Measurements from ENCODE around the gene TEAD1. TPM values are rescaled to one million over a fixed set of nuclear protein-coding genes. Genes with fewer than 3 reads are reported as not detected.

TEAD1 gene
- polyA plus RNA-seq, 1 donor from 2014 or later: 12.2 TPM

GRCh38 chr11:12802418-12803085, 128.3 kb downstream of the TEAD1 start:
- Histone ChIP-seq H3K9me2 (ENCODE audit: insufficient read depth, low read length) (no peaks in the 10 kb centered on the region), H3K4me3 (ENCODE audit: low read length) (peak overlapping the region; percentile 25), H3K9ac (ENCODE audit: low read length) (peak overlapping the region; percentile 18), H3K79me2 (replicated peaks; ENCODE audit: insufficient read depth, low read length) (peaks cover 15% of the 10 kb centered on the region), H3K4me2 (ENCODE audit: low read length) (peak overlapping the region; percentile 8), H3K9me3 (ENCODE audit: low read length) (no peaks in the 10 kb centered on the region), H4K20me1 (ENCODE audit: insufficient read depth) (no peaks in the 10 kb centered on the region), H3K27ac (ENCODE audit: low read length) (peak overlapping the region; percentile 58), H3K27me3 (ENCODE audit: insufficient read depth, low read depth, low read length) (no peaks in the 10 kb centered on the region), H3F3A (ENCODE audit: insufficient read depth, low read length, poor library complexity, severe bottlenecking) (peaks cover 4% of the 10 kb centered on the region), H3K36me3 (ENCODE audit: insufficient read depth, low read length) (no peaks in the 10 kb centered on the region), H2AFZ (ENCODE audit: low read depth, low read length) (peak overlapping the region; percentile 1)
- no peak for TF ChIP-seq REST (IDR thresholded peaks at IDR 0.05; ENCODE audit: borderline replicate concordance)
- no peak for TF ChIP-seq TAF1 (IDR thresholded peaks at IDR 0.05; ENCODE audit: low read depth)
- TF ChIP-seq EP300 (conservative IDR thresholded peaks at IDR 0.05; ENCODE audit: poor library complexity, severe bottlenecking): peak; percentile 29
- no peak for TF ChIP-seq MXI1 (conservative IDR thresholded peaks at IDR 0.05; ENCODE audit: poor library complexity, severe bottlenecking)
- no peak for TF ChIP-seq SMC3 (conservative IDR thresholded peaks at IDR 0.05; ENCODE audit: poor library complexity)
- no peak for TF ChIP-seq EZH2 (IDR thresholded peaks at IDR 0.05; ENCODE audit: borderline replicate concordance, insufficient read depth, low read length, poor library complexity, severe bottlenecking)
- TF ChIP-seq RAD21 (conservative IDR thresholded peaks at IDR 0.05): peak; percentile 13
- no peak for TF ChIP-seq POLR2AphosphoS5 (IDR thresholded peaks at IDR 0.05)
- no peak for TF ChIP-seq CTCF (IDR thresholded peaks at IDR 0.05; ENCODE audit: poor library complexity, severe bottlenecking)

DNA sequence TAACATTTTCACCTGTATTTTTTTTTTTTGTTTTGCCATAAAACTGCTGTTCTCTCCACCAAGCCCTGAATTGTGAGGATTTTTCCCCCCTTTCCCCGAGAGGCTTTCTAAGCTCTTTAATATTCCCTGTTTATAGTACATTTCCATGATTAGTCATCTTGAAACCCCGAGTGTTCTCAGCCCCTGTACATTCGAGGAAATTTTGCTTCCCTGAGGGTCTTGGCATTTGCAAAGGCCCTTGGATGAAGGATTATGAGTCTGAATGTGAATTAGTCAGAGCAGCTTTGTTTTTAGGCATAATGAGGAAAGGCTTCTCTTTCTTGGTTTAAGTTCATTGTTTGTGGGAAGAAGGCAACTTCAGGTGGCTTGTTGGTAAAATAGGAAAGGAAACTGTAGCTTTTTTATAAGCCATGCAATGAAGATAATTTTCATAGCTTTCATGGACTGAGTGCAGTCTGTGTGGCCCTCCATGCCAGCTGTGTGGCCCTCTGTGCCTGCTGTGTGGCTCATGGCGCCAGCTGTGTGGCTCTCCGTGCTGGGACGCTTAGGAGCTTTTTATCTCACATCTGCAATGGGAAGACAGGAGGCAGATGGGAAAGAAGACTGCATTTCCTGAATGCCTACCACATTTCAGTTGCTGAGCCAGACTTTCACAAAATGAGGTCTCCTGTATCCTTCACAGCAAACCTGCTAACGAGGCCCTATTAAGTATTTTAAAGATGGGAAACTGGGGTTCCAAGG, 129.0 kb downstream of the TEAD1 start:
- no peak for TF ChIP-seq REST (IDR thresholded peaks at IDR 0.05; ENCODE audit: borderline replicate concordance)
- TF ChIP-seq RAD21 (conservative IDR thresholded peaks at IDR 0.05): no peak
- no peak for TF ChIP-seq EZH2 (IDR thresholded peaks at IDR 0.05; ENCODE audit: borderline replicate concordance, insufficient read depth, low read length, poor library complexity, severe bottlenecking)
- TF ChIP-seq EP300 (conservative IDR thresholded peaks at IDR 0.05; ENCODE audit: poor library complexity, severe bottlenecking): no peak
- TF ChIP-seq MXI1 (conservative IDR thresholded peaks at IDR 0.05; ENCODE audit: poor library complexity, severe bottlenecking): no peak
- no peaks in the 10 kb centered on the region for H3K9me3 ChIP-seq (ENCODE audit: low read length)
- H3K36me3 ChIP-seq (ENCODE audit: insufficient read depth, low read length): no peaks in the 10 kb centered on the region
- peaks cover 21% of the 10 kb centered on the region for H3K79me2 ChIP-seq (replicated peaks; ENCODE audit: insufficient read depth, low read length)
- peak overlapping the region; percentile 8 for H3K4me2 ChIP-seq (ENCODE audit: low read length)
- H3K27ac ChIP-seq (ENCODE audit: low read length): peak overlapping the region; percentile 58
- H3K9ac ChIP-seq (ENCODE audit: low read length): peak overlapping the region; percentile 18
- no peak overlapping the region for H2AFZ ChIP-seq (ENCODE audit: low read depth, low read length)
- H3F3A ChIP-seq (ENCODE audit: insufficient read depth, low read length, poor library complexity, severe bottlenecking): peaks cover 4% of the 10 kb centered on the region
- H3K9me2 ChIP-seq (ENCODE audit: insufficient read depth, low read length): no peaks in the 10 kb centered on the region
- H3K27me3 ChIP-seq (ENCODE audit: insufficient read depth, low read depth, low read length): no peaks in the 10 kb centered on the region
- H3K4me3 ChIP-seq (ENCODE audit: low read length): peak overlapping the region; percentile 25
- H4K20me1 ChIP-seq (ENCODE audit: insufficient read depth): no peaks in the 10 kb centered on the region

Measured in neural cell (in vitro differentiated cells).